ENCODE results near the gene MAP6D1. TPM values are rescaled to one million over a fixed set of nuclear protein-coding genes. Genes with fewer than 3 reads are reported as not detected.

The MAP6D1 gene
- total and polyA plus RNA-seq, 2 donors (not counting 1 experiment from before 2014, with no cell fraction given), result 0.46 to 4.2 TPM

GRCh38 chr3:183766745-183767606 is 58.4 kb downstream of the MAP6D1 start:
- Histone ChIP-seq H3K4me2 (replicated peaks; ENCODE audit: low read depth, low read length, poor library complexity, severe bottlenecking) (no peak overlapping the region), H3K79me2 (ENCODE audit: control insufficient read depth, insufficient read depth, low read length) (no peaks in the 10 kb centered on the region), H3K9me3 (ENCODE audit: control extremely low read depth in 1 of 3, control insufficient read depth in 2 of 3, insufficient read depth in 1 of 3, low read length in 2 of 3) (no peaks in the 10 kb centered on the region), H3K36me3 (replicated peaks in 1 of 2; ENCODE audit: control extremely low read depth in 1 of 2, control insufficient read depth in 1 of 2, extremely low read depth in 1 of 2, insufficient read depth in 2 of 2, low read length in 1 of 2) (peaks cover 0 to 18% of the 10 kb centered on the region in 2 experiments), H3K9ac (ENCODE audit: low read length) (no peak overlapping the region), H3K27ac (ENCODE audit: low read length in 2 of 2) (no peak overlapping the region), H3K27me3 (replicated peaks in 1 of 4; ENCODE audit: control extremely low read depth in 1 of 4, control insufficient read depth in 3 of 4, insufficient read depth in 4 of 4, low read length in 3 of 4) (no peaks in the 10 kb centered on the region), H2AFZ (ENCODE audit: insufficient read depth, low read depth, low read length, poor library complexity, severe bottlenecking) (no peak overlapping the region), H4K20me1 (ENCODE audit: control insufficient read depth, insufficient read depth, low read length, poor library complexity, severe bottlenecking) (peaks cover 4% of the 10 kb centered on the region), H3K4me3 (ENCODE audit: control extremely low read depth in 1 of 5, extremely low read depth in 1 of 5, insufficient read depth in 1 of 5, low read depth in 2 of 5, low read length in 4 of 5) (no peak overlapping the region), H3K4me1 (ENCODE audit: control insufficient read depth in 2 of 2, insufficient read depth in 2 of 2, low read length in 2 of 2) (peaks cover 9% of the 10 kb centered on the region in 2 donors)
- POLR2A ChIA-PET, result no interaction called here
- no peak overlapping the region for H3K4me3 Mint-ChIP-seq
- CTCF ChIA-PET, result interaction anchor here (0.6 to 4.5 kb wide), 41 partner anchors 9 to 644 kb away, joined by 3 to 75 read pairs (median 4); partner anchors contain the start of gene KLHL24
- H3K27me3 Mint-ChIP-seq, result no peaks in the 10 kb centered on the region
- H3K9me3 Mint-ChIP-seq (ENCODE audit: insufficient read depth), result no peaks in the 10 kb centered on the region
- peaks cover 11% of the 10 kb centered on the region for H3K4me1 Mint-ChIP-seq
- TF ChIP-seq EZH2 (IDR thresholded peaks at IDR 0.05; ENCODE audit: borderline replicate concordance, insufficient read depth, low read depth, low read length, poor library complexity, severe bottlenecking) (no peak), CTCF (IDR thresholded peaks at IDR 0.05) (peak; percentile 83)
- 72% methylated on average over 8 of the region's 9 CpGs for WGBS (ENCODE audit: insufficient coverage)
- no peak overlapping the region for H3K27ac Mint-ChIP-seq
- ATAC-seq (ENCODE audit: low read depth), result peak; percentile 79
- peak; percentile 78 for DNase-seq
- intact Hi-C loops (cut with micrococcal nuclease), result loop anchor here (1.0 to 5.0 kb wide), 4 partner anchors 215 to 385 kb away; no protein-coding TSS in a partner anchor

GRCh38 chr3:183766107-183766506 is 59.3 kb downstream of the MAP6D1 start:
- no peak overlapping the region for H3K4me2 ChIP-seq (replicated peaks; ENCODE audit: low read depth, low read length, poor library complexity, severe bottlenecking)
- intact Hi-C loops (cut with micrococcal nuclease), result loop anchor here (5.0 kb wide), 1 partner anchor 214 kb away; no protein-coding TSS in a partner anchor
- H3K36me3 ChIP-seq (replicated peaks in 1 of 2; ENCODE audit: control extremely low read depth in 1 of 2, control insufficient read depth in 1 of 2, extremely low read depth in 1 of 2, insufficient read depth in 2 of 2, low read length in 1 of 2), result peaks cover 0 to 26% of the 10 kb centered on the region in 2 experiments
- Mint-ChIP-seq H3K27me3 (no peaks in the 10 kb centered on the region), H3K4me3 (no peak overlapping the region), H3K9me3 (ENCODE audit: insufficient read depth) (no peaks in the 10 kb centered on the region), H3K27ac (no peak overlapping the region), H3K4me1 (peaks cover 11% of the 10 kb centered on the region)
- TF ChIP-seq EZH2 (IDR thresholded peaks at IDR 0.05; ENCODE audit: borderline replicate concordance, insufficient read depth, low read depth, low read length, poor library complexity, severe bottlenecking) (no peak), CTCF (IDR thresholded peaks at IDR 0.05) (no peak)
- no peaks in the 10 kb centered on the region for H3K9me3 ChIP-seq (ENCODE audit: control extremely low read depth in 1 of 3, control insufficient read depth in 2 of 3, insufficient read depth in 1 of 3, low read length in 2 of 3)
- no peak for ATAC-seq (ENCODE audit: low read depth)
- DNase-seq, result no peak
- peaks cover 4% of the 10 kb centered on the region for H4K20me1 ChIP-seq (ENCODE audit: control insufficient read depth, insufficient read depth, low read length, poor library complexity, severe bottlenecking)
- POLR2A ChIA-PET, result no interaction called here
- no peak overlapping the region for H3K4me3 ChIP-seq (ENCODE audit: control extremely low read depth in 1 of 5, extremely low read depth in 1 of 5, insufficient read depth in 1 of 5, low read depth in 2 of 5, low read length in 4 of 5)
- no peaks in the 10 kb centered on the region for H3K79me2 ChIP-seq (ENCODE audit: control insufficient read depth, insufficient read depth, low read length)
- no peaks in the 10 kb centered on the region for H3K27me3 ChIP-seq (replicated peaks in 1 of 4; ENCODE audit: control extremely low read depth in 1 of 4, control insufficient read depth in 3 of 4, insufficient read depth in 4 of 4, low read length in 3 of 4)
- H3K9ac ChIP-seq (ENCODE audit: low read length), result no peak overlapping the region
- H2AFZ ChIP-seq (ENCODE audit: insufficient read depth, low read depth, low read length, poor library complexity, severe bottlenecking), result no peak overlapping the region
- peaks cover 9% of the 10 kb centered on the region in 2 donors for H3K4me1 ChIP-seq (ENCODE audit: control insufficient read depth in 2 of 2, insufficient read depth in 2 of 2, low read length in 2 of 2)
- peak overlapping the region in 1 of 2 donors; percentile 48 for H3K27ac ChIP-seq (ENCODE audit: low read length in 2 of 2)
- CTCF ChIA-PET, result interaction anchor here (0.9 to 4.5 kb wide), 19 partner anchors 9 to 643 kb away, joined by 3 to 75 read pairs (median 5); partner anchors contain the start of gene KLHL24
